ENCODE data around the gene SCCPDH.
"Not testable (repeated sequence)": the region's sequence is repeated elsewhere in the genome, so short reads cannot be mapped to it uniquely, and the experiment has no call there.

The SCCPDH gene

DNA sequence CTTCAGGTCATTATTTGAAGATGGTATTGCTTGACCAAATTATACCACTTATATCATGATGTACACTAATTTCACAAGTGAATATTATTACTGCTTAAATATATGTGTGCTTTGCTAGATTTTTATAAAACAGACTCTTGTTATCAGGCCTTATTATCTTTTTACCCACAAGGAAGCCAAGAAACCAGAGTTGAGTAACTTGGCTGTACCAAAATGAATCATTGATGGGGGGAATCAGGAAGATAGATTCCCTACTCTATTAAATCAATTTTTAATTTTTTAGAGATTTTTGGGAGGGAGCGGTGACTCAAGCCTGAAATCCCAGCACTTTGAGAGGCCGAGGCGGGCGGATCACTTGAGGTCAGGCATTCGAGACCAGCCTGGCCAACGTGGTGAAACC, 16.0 kb upstream of the SCCPDH start:
- no peak for DNase-seq

- DNase-seq, result no peak
Measured at GRCh38 chr1:246709196-246709595, 15.0 kb upstream of the SCCPDH start.

GRCh38 chr1:246709835-246710234, 14.4 kb upstream of the SCCPDH start:
- no peak for DNase-seq

DNA sequence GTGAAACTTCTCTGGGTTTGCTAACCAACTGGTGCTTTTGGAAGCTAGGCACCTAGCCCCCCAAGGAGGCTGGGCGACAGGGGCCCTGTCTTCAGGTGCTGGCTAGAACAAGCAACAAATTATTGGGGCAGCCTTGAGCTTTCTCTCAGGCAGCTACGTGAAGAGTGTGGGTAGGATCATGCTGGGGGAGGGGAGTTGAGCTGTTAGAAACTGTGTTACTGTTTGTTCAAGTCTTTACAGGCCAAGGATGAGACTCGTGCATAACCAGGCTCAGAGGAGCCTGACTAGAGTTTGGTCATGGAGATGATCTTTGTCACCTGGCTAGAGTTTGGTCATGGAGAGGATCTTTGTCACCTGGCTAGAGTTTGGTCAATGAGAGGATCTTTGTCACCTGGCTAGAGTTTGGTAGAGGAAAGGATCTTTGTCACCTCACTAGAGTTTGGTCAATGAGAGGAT, 12.6 kb upstream of the SCCPDH start:
- no peak for DNase-seq

GRCh38 chr1:246712428-246712827, 11.8 kb upstream of the SCCPDH start:
- DNase-seq, result not testable (repeated sequence)

GRCh38 chr1:246719361-246719760, 4.8 kb upstream of the SCCPDH start:
- DNase-seq, result not testable (repeated sequence)

DNA sequence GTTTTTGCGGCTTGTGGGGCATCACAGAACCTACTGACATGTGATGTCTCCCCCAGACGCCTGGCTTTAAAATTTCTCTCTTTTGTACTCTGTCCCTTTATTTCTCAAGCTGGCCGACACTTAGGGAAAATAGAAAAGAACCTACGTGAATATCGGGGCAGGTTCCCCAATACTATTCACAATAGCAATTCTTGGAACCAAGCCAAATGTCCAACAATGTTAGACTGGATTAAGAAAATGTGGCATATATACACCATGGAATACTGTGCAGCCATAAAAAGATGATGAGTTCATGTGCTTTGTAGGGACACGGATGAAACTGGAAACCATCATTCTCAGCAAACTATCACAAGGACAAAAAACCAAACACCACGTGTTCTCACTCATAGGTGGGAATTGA, 3.4 kb upstream of the SCCPDH start:
- not testable (repeated sequence) for DNase-seq

DNA sequence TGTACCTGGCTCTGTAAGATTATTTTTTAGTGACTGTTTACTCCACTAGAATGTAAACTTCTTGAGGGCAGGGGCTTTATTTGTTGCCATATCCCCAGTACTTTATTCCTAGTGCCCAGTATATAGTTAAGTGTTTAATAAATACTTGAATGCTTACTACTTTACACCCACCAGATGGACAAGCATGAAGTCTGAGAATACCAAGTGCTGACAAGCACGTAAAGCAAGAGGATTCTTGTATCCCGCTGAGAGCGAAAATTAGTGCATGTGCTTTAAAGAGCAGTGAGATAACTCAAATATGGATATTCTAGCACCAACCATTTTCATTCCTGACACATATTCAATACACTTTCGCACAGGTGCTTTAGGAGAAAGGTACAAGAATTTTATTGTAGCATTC, 1.5 kb upstream of the SCCPDH start:
- DNase-seq, result no peak

GRCh38 chr1:246724731-246725095, 504 bp downstream of the SCCPDH start:
- no peak for DNase-seq

DNA sequence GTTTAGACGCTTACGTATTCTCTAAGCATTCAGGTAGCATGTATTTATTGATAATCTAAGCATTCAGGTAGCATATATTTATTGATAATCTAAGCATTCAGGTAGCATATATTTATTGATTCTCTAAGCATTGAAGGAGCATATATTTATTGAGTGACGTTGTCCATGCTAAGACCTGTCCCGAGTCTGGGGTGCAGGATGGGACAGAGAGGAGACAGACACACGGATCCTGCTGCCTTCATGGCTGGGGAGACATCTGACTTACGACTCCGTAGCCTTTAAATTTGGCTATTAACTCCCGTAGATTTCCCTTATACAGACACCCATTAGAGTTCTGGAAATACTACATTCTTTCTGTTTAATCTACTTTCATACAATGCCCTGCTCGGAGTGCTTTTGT, 982 bp downstream of the SCCPDH start:
- no peak for DNase-seq

- DNase-seq, result no peak
Measured at GRCh38 chr1:246726255-246726679, 2.1 kb downstream of the SCCPDH start.

DNA sequence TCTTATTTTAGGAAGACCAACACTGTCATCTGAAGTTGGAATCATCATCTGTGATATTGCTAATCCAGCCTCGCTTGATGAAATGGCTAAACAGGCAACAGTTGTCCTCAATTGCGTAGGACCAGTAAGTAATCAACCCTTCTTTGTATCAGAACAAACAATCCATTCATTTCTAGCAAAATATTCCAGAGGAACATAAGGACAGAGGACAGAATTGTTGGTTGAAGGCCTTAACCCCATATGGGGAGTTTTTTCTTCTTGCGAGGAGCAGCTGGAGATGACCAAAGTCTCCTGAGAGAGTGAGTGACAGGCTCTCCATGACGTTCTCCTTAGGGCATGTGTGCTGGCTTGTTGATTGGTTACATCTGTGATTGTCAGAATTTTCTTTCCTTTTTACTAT, 2.7 kb downstream of the SCCPDH start:
- no peak for DNase-seq

- DNase-seq, result no peak
Measured at GRCh38 chr1:246727594-246727993, 3.4 kb downstream of the SCCPDH start.

GRCh38 chr1:246728311-246728710, 4.1 kb downstream of the SCCPDH start:
- DNase-seq, result no peak

GRCh38 chr1:246729040-246729439, 4.8 kb downstream of the SCCPDH start:
- DNase-seq, result not testable (repeated sequence)

DNA sequence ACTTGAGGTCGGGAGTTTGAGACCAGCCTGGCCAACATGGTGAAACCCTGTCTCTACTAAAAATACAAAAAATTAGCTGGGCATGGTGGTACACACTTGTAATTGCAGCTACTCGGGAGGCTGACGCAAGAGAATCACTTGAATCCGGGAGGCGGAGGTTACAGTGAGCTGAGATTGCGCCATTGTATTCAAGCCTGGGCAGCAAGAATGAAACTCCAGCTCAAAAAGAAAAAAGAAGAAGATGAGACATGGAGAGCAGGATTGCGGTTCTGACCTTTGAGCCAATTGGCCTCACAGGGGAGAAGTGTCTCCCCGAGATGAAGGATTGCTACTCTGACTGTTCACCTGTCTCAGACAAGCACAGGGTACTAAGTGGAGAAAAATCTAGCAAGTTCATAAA, 6.6 kb downstream of the SCCPDH start:
- no peak for DNase-seq

DNA sequence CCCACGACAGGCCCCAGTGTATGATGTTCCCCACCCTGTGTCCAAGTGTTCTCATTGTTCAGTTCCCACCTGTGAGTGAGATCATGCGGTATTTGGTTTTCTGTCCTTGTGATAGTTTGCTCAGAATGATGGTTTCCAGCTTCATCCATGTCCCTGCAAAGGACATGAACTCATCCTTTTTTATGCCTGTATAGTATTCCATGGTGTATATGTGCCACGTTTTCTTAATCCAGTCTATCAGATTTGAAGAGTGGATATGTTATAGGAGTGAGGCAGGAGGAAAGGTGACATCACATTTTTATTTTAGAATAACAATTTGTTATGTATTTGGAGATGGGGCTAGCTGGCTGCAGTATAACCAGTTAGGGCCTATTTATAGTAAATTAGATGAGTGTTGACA, 7.7 kb downstream of the SCCPDH start:
- DNase-seq, result not testable (repeated sequence)

GRCh38 chr1:246733704-246734103, 9.5 kb downstream of the SCCPDH start:
- no peak for DNase-seq

DNA sequence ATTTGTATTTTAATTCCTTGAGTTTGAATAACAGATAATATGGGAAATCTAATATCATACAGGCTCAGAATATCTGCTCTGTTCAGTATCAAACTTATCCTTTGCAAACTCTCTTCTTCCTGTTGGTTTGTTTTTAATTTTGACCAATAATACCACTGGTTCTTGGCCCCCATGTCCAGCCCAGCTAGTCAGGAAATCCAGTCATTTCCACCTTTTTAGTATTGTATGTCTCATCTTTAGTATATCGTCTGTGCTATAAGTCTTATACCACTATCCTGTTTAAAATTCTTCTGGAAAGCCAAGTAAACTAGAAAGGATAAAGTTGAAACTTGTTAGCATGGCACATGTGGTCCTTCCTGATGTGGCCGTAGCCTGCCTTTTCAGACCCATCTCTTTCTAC, 10.7 kb downstream of the SCCPDH start:
- no peak for DNase-seq

DNA sequence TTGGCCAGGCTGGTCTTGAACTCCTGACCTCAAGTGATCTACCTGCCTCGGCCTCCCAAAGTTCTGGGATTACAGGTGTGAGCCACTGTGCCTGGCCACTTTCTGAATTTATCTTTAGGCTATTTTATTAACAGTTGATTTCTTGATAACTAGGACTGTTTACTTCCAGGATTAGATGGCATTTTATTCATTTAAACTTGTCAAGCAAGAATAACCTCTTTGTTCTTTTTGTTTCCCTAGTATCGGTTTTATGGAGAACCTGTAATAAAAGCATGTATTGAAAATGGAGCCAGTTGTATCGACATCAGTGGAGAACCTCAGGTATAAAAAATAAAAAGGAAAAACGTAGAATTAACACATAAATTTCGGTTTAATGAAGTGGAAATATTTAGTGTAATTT, 11.5 kb downstream of the SCCPDH start:
- DNase-seq, result no peak

DNA sequence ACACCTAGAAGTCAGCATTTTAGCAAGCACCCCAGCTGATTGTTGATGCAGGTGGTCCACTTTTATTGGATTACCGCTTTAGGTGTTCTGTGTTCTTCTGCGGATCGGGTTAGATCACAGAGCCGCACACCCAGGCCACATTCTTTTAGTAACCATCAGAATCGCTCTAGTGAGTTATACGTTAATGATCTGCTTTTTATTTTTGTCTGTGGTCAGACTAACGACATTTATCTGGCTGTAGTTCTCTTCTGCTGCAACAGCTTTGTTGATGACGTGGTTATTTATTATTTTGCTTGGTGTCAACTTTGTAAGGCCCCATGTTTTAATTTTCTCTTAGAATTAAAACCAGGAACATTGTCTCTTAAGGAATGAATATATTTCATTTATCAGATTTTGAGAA, 18.2 kb downstream of the SCCPDH start:
- no peak for DNase-seq

- not testable (repeated sequence) for DNase-seq
Measured at GRCh38 chr1:246746155-246746554, 21.9 kb downstream of the SCCPDH start.

DNA sequence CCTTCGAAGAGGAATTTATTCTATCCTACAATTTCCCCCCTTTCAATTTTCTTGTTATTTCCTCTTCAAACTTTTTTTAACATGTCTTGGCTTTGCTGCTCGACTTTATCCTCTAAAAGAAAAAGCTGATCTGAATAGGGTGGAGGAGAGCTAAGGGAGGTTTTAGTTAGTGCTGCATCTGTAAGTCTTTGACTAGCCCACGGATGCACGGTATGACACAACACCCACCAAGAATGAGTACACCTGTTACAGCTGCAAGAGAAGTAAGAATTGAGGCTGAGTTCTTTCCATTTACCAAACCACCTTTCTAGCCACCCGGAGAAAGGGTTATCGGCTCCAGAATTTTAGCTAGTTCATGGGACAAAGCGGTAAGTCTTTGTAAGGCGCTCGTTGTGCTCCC, 23.8 kb downstream of the SCCPDH start:
- DNase-seq, result no peak

- no peak for DNase-seq
Measured at GRCh38 chr1:246748867-246749266, 24.7 kb downstream of the SCCPDH start.

DNA sequence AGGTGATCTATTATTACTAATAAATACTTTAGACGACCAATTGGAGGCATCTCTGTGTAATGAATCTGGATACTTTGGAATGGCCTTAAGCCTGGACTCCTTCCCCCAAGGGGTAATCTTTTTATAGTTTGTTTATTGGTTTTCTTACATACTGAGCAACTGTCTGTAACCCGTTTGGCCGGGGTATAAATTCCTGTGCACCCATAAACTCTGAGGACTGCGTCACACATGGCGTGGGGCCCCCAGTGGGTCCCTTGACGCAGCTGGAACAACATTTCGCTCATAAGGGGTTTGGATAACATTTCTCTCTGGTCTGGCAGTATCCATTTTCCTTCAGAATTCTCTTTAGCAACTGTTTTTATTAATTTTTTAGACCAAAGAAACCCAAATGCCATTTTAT, 26.5 kb downstream of the SCCPDH start:
- DNase-seq, result no peak
